Central memory CD8-positive, alpha-beta T cell (primary cell): ENCODE results near the gene FRMD5.

Experiments
- ATAC-seq: fragments of 150-1000 bp; cut with Tn5 transposase; replicated peaks from 2 replicates; pipeline ENCODE4 v1.10.0; 2022; ENCODE audit warnings: mild to moderate bottlenecking, moderate FRiP score, moderate number of reproducible peaks; ENCODE audit not compliant: poor library complexity, severe bottlenecking; ENCODE audit errors: extremely low read depth
- DNase-seq, 2 donors: peaks; one replicate each; pipeline ENCODE4 v3.0.0; 2021; ENCODE audit warnings: low spot score in 2 of 2
- H3K27ac Mint-ChIP-seq: one replicate; pipeline ENCODE4 v1.8.0; 2022; ENCODE audit warnings: low read depth, mild to moderate bottlenecking, moderate library complexity, mixed read lengths
- H3K27me3 Mint-ChIP-seq: one replicate; pipeline ENCODE4 v1.8.0; 2022; ENCODE audit warnings: mixed read lengths
- H3K36me3 Mint-ChIP-seq: one replicate; pipeline ENCODE4 v1.8.0; 2022; ENCODE audit warnings: mild to moderate bottlenecking, moderate library complexity, mixed read lengths; ENCODE audit not compliant: insufficient read depth
- H3K4me1 Mint-ChIP-seq: one replicate; pipeline ENCODE4 v1.8.0; 2022; ENCODE audit warnings: mixed read lengths
- H3K4me3 Mint-ChIP-seq: one replicate; pipeline ENCODE4 v1.8.0; 2022; ENCODE audit warnings: mild to moderate bottlenecking, moderate library complexity, mixed read lengths
- H3K9me3 Mint-ChIP-seq: one replicate; pipeline ENCODE4 v1.8.0; 2022; ENCODE audit warnings: mixed read lengths

FRMD5 gene

GRCh38 chr15:44081026-44082013 lies 113.8 kb downstream of the FRMD5 start:
- no peaks in the 10 kb centered on the region for H3K9me3 Mint-ChIP-seq
- peaks cover 59% of the 10 kb centered on the region for H3K27me3 Mint-ChIP-seq
- no peak for ATAC-seq
- H3K36me3 Mint-ChIP-seq, result no peaks in the 10 kb centered on the region
- H3K4me3 Mint-ChIP-seq, result no peak overlapping the region
- no peak overlapping the region for H3K27ac Mint-ChIP-seq
- H3K4me1 Mint-ChIP-seq, result no peaks in the 10 kb centered on the region
- DNase-seq, result no peak

- DNase-seq (no peak), ATAC-seq (no peak)
- Mint-ChIP-seq H3K27me3 (peaks cover 48% of the 10 kb centered on the region), H3K4me1 (no peaks in the 10 kb centered on the region), H3K36me3 (no peaks in the 10 kb centered on the region), H3K4me3 (no peak overlapping the region), H3K27ac (no peak overlapping the region), H3K9me3 (no peaks in the 10 kb centered on the region)
Measured at GRCh38 chr15:44075535-44075934, 119.5 kb downstream of the FRMD5 start.

GRCh38 chr15:44069489-44069888 lies 125.6 kb downstream of the FRMD5 start:
- H3K27ac Mint-ChIP-seq, result no peak overlapping the region
- ATAC-seq, result no peak
- H3K9me3 Mint-ChIP-seq, result no peaks in the 10 kb centered on the region
- H3K4me1 Mint-ChIP-seq, result peaks cover 6% of the 10 kb centered on the region
- H3K36me3 Mint-ChIP-seq, result no peaks in the 10 kb centered on the region
- no peak for DNase-seq
- H3K4me3 Mint-ChIP-seq, result no peak overlapping the region
- H3K27me3 Mint-ChIP-seq, result peaks cover 32% of the 10 kb centered on the region

GRCh38 chr15:44068347-44068746 lies 126.7 kb downstream of the FRMD5 start:
- no peaks in the 10 kb centered on the region for H3K36me3 Mint-ChIP-seq
- no peak overlapping the region for H3K4me3 Mint-ChIP-seq
- no peak for DNase-seq
- H3K9me3 Mint-ChIP-seq, result no peaks in the 10 kb centered on the region
- peaks cover 6% of the 10 kb centered on the region for H3K4me1 Mint-ChIP-seq
- H3K27ac Mint-ChIP-seq, result no peak overlapping the region
- H3K27me3 Mint-ChIP-seq, result peaks cover 32% of the 10 kb centered on the region
- no peak for ATAC-seq

- Mint-ChIP-seq H3K4me3 (no peak overlapping the region), H3K27me3 (peaks cover 32% of the 10 kb centered on the region)
- no peak for ATAC-seq
Measured at GRCh38 chr15:44066211-44066827, 128.8 kb downstream of the FRMD5 start.

GRCh38 chr15:44064706-44065105 lies 130.4 kb downstream of the FRMD5 start:
- DNase-seq (no peak), ATAC-seq (no peak)
- no peak overlapping the region for H3K27ac Mint-ChIP-seq
- H3K36me3 Mint-ChIP-seq, result no peaks in the 10 kb centered on the region
- H3K9me3 Mint-ChIP-seq, result no peaks in the 10 kb centered on the region
- H3K4me3 Mint-ChIP-seq, result no peak overlapping the region
- H3K4me1 Mint-ChIP-seq, result peaks cover 6% of the 10 kb centered on the region
- peaks cover 32% of the 10 kb centered on the region for H3K27me3 Mint-ChIP-seq

More at GRCh38 chr15:44066211-44066827, 128.8 kb downstream of the FRMD5 start:
- Mint-ChIP-seq H3K4me1 (peaks cover 6% of the 10 kb centered on the region), H3K27ac (no peak overlapping the region), H3K9me3 (no peaks in the 10 kb centered on the region), H3K36me3 (no peaks in the 10 kb centered on the region)
- peak; percentile 10 to 20 for DNase-seq

- ATAC-seq (no peak), DNase-seq (no peak)
- H3K36me3 Mint-ChIP-seq, result no peaks in the 10 kb centered on the region
- H3K4me3 Mint-ChIP-seq, result no peak overlapping the region
- no peaks in the 10 kb centered on the region for H3K4me1 Mint-ChIP-seq
- no peaks in the 10 kb centered on the region for H3K9me3 Mint-ChIP-seq
- no peak overlapping the region for H3K27ac Mint-ChIP-seq
- H3K27me3 Mint-ChIP-seq, result peaks cover 41% of the 10 kb centered on the region
Measured at GRCh38 chr15:44058126-44058525, 136.9 kb downstream of the FRMD5 start.

- Mint-ChIP-seq H3K27me3 (peaks cover 34% of the 10 kb centered on the region), H3K4me3 (no peak overlapping the region), H3K4me1 (no peaks in the 10 kb centered on the region), H3K36me3 (no peaks in the 10 kb centered on the region), H3K9me3 (no peaks in the 10 kb centered on the region), H3K27ac (no peak overlapping the region)
- ATAC-seq (no peak), DNase-seq (no peak)
Measured at GRCh38 chr15:44045661-44046060, 149.4 kb downstream of the FRMD5 start.

GRCh38 chr15:44045217-44045616 lies 149.9 kb downstream of the FRMD5 start:
- no peak overlapping the region for H3K4me3 Mint-ChIP-seq

GRCh38 chr15:44038755-44039191 lies 156.3 kb downstream of the FRMD5 start:
- no peak for ATAC-seq
- peaks cover 70% of the 10 kb centered on the region for H3K27me3 Mint-ChIP-seq
- H3K27ac Mint-ChIP-seq, result no peak overlapping the region
- H3K36me3 Mint-ChIP-seq, result no peaks in the 10 kb centered on the region
- H3K9me3 Mint-ChIP-seq, result peaks cover 5% of the 10 kb centered on the region
- no peaks in the 10 kb centered on the region for H3K4me1 Mint-ChIP-seq
- no peak overlapping the region for H3K4me3 Mint-ChIP-seq
- no peak for DNase-seq

More at GRCh38 chr15:44045217-44045616, 149.9 kb downstream of the FRMD5 start:
- Mint-ChIP-seq H3K4me1 (no peaks in the 10 kb centered on the region), H3K27ac (no peak overlapping the region), H3K27me3 (peaks cover 39% of the 10 kb centered on the region), H3K9me3 (no peaks in the 10 kb centered on the region), H3K36me3 (no peaks in the 10 kb centered on the region)
- no peak for DNase-seq
- no peak for ATAC-seq

- H3K36me3 Mint-ChIP-seq, result no peaks in the 10 kb centered on the region
- peaks cover 58% of the 10 kb centered on the region for H3K27me3 Mint-ChIP-seq
- no peaks in the 10 kb centered on the region for H3K4me1 Mint-ChIP-seq
- H3K27ac Mint-ChIP-seq, result no peak overlapping the region
- ATAC-seq (no peak), DNase-seq (no peak)
- peaks cover 5% of the 10 kb centered on the region for H3K9me3 Mint-ChIP-seq
- H3K4me3 Mint-ChIP-seq, result no peak overlapping the region
Measured at GRCh38 chr15:44035781-44036699, 159.0 kb downstream of the FRMD5 start.

- ATAC-seq (no peak), DNase-seq (no peak)
- Mint-ChIP-seq H3K27ac (no peak overlapping the region), H3K27me3 (peaks cover 58% of the 10 kb centered on the region), H3K9me3 (peaks cover 5% of the 10 kb centered on the region), H3K4me3 (no peak overlapping the region), H3K36me3 (no peaks in the 10 kb centered on the region), H3K4me1 (no peaks in the 10 kb centered on the region)
Measured at GRCh38 chr15:44034933-44035624, 160.0 kb downstream of the FRMD5 start.
